ENCODE measurements around the gene TJAP1.
A peak's percentile ranks its signal among the peaks of the same experiment; 100 is the strongest.
"Not testable (repeated sequence)": the region's sequence is repeated elsewhere in the genome, so short reads cannot be mapped to it uniquely, and the experiment has no call there.

The TJAP1 gene

DNA sequence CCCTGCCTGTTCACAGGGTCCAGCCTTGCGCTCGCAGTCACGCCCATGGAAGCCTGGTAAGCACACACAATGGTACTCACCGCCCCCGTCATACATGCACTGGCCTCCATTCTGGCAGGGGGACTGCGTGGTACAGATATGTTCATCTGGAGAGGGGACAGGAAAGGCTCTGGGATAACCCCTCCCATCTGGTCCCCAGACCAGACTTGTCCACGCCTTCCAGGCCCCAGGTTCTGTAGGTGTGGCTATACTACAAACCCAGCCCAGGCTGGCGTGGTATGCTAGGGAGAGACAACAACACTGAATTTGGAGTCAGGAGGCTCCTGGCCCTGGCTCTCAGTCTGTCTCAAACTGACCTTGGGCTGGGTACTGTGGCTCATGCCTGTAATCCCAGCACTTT is 25.4 kb upstream of the TJAP1 start:
- Histone ChIP-seq H3K4me3 (ENCODE audit: low read depth in 1 of 2, low read length in 2 of 2) (no peak overlapping the region), H3K27me3 (ENCODE audit: control insufficient read depth in 1 of 2, insufficient read depth in 2 of 2, low read length in 2 of 2) (peaks cover 7 to 14% of the 10 kb centered on the region in 2 donors), H3K27ac (ENCODE audit: low read depth, low read length) (no peak overlapping the region), H3K4me1 (ENCODE audit: control insufficient read depth in 1 of 2, insufficient read depth in 2 of 2, low read length in 2 of 2) (peaks cover 4 to 6% of the 10 kb centered on the region in 2 donors), H3K9ac (ENCODE audit: low read depth in 1 of 2, low read length in 2 of 2) (no peak overlapping the region), H3K36me3 (ENCODE audit: control insufficient read depth in 1 of 2, insufficient read depth in 2 of 2, low read length in 2 of 2) (peaks cover 24 to 57% of the 10 kb centered on the region in 2 donors), H3K9me3 (ENCODE audit: control insufficient read depth in 1 of 2, low read length in 2 of 2) (no peaks in the 10 kb centered on the region)

DNA sequence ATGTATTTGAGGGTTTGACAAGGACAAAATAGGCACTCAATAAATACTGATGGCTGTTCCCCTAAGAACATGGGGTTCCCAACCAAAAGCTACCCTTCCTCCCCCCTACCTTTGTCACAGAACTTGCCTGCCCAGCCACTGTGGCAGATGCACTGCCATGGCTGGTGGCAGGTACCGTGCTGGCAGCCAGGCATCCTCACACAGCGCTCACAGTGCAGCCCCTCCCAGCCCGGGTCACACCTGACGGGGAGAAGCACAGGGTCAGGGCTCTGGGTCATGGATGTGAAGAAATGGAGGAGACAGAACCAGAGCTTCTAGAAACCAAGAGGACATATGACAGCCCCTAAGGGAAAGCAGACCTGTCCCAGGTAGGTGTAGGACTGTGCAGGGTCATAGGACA is 24.5 kb upstream of the TJAP1 start:
- Histone ChIP-seq H3K4me3 (ENCODE audit: low read depth in 1 of 2, low read length in 2 of 2) (no peak overlapping the region), H3K27ac (ENCODE audit: low read depth, low read length) (no peak overlapping the region), H3K36me3 (ENCODE audit: control insufficient read depth in 1 of 2, insufficient read depth in 2 of 2, low read length in 2 of 2) (peaks cover 20 to 47% of the 10 kb centered on the region in 2 donors), H3K9me3 (ENCODE audit: control insufficient read depth in 1 of 2, low read length in 2 of 2) (no peaks in the 10 kb centered on the region), H3K4me1 (ENCODE audit: control insufficient read depth in 1 of 2, insufficient read depth in 2 of 2, low read length in 2 of 2) (peaks cover 4 to 6% of the 10 kb centered on the region in 2 donors), H3K27me3 (ENCODE audit: control insufficient read depth in 1 of 2, insufficient read depth in 2 of 2, low read length in 2 of 2) (peaks cover 7 to 14% of the 10 kb centered on the region in 2 donors), H3K9ac (ENCODE audit: low read depth in 1 of 2, low read length in 2 of 2) (no peak overlapping the region)

GRCh38 chr6:43453831-43454230 is 23.5 kb upstream of the TJAP1 start:
- Histone ChIP-seq H3K27ac (ENCODE audit: low read depth, low read length) (no peak overlapping the region), H3K36me3 (ENCODE audit: control insufficient read depth in 1 of 2, insufficient read depth in 2 of 2, low read length in 2 of 2) (peaks cover 15 to 38% of the 10 kb centered on the region in 2 donors), H3K27me3 (ENCODE audit: control insufficient read depth in 1 of 2, insufficient read depth in 2 of 2, low read length in 2 of 2) (peaks cover 7 to 14% of the 10 kb centered on the region in 2 donors), H3K9ac (ENCODE audit: low read depth in 1 of 2, low read length in 2 of 2) (no peak overlapping the region), H3K4me3 (ENCODE audit: low read depth in 1 of 2, low read length in 2 of 2) (no peak overlapping the region), H3K4me1 (ENCODE audit: control insufficient read depth in 1 of 2, insufficient read depth in 2 of 2, low read length in 2 of 2) (peaks cover 4 to 6% of the 10 kb centered on the region in 2 donors), H3K9me3 (ENCODE audit: control insufficient read depth in 1 of 2, low read length in 2 of 2) (no peaks in the 10 kb centered on the region)

GRCh38 chr6:43454290-43454695 is 23.1 kb upstream of the TJAP1 start:
- H3K27ac ChIP-seq (ENCODE audit: low read depth, low read length) = no peak overlapping the region
- H3K27me3 ChIP-seq (ENCODE audit: control insufficient read depth in 1 of 2, insufficient read depth in 2 of 2, low read length in 2 of 2) = peaks cover 7 to 14% of the 10 kb centered on the region in 2 donors
- no peaks in the 10 kb centered on the region for H3K9me3 ChIP-seq (ENCODE audit: control insufficient read depth in 1 of 2, low read length in 2 of 2)
- peaks cover 15 to 33% of the 10 kb centered on the region in 2 donors for H3K36me3 ChIP-seq (ENCODE audit: control insufficient read depth in 1 of 2, insufficient read depth in 2 of 2, low read length in 2 of 2)
- H3K9ac ChIP-seq (ENCODE audit: low read depth in 1 of 2, low read length in 2 of 2) = no peak overlapping the region
- peaks cover 4 to 6% of the 10 kb centered on the region in 2 donors for H3K4me1 ChIP-seq (ENCODE audit: control insufficient read depth in 1 of 2, insufficient read depth in 2 of 2, low read length in 2 of 2)
- peak overlapping the region; percentile 62 to 69 for H3K4me3 ChIP-seq (ENCODE audit: low read depth in 1 of 2, low read length in 2 of 2)

DNA sequence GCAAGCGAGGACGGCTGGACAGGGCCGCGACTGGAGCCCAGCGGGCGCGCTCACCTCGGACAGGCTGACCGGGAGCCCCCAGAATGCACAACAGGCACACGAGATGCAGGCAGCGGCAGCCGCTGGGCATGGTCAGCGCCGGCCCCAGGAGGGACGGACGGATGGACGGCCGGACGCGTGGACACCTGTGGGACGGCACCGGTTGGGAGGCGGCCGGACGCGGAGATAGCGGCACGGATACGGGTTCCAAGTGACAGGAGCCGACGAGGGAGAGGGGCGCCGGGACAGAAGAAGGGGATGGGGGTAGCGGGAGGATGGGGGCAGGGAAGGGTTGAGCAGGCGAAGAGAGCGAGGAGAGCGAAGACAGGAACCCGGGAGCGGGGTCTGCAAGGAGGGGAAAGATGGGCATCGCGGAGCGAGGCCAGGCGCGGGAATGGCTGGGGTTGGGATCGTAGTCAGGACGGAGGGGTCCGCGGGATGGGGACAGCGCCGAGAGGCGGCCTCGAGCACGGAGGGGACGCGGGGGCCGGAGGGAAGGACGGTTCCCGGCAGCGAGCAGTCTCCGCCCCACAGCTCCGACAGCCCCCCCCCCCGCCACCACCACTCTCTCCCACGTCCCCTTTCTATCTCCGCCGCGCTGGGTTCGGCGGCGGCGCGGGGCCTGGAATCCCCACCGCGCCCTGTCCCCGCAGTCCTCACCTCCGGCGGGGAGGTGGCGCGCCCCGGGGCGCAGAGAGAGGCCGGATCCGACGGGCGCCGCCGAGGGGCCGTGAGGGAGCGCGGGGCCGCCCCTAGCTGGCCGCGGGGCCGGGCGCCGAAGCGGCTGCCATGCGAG is 22.5 kb upstream of the TJAP1 start:
- Histone ChIP-seq H3K27me3 (ENCODE audit: control insufficient read depth in 1 of 2, insufficient read depth in 2 of 2, low read length in 2 of 2) (peaks cover 7 to 14% of the 10 kb centered on the region in 2 donors), H3K27ac (ENCODE audit: low read depth, low read length) (no peak overlapping the region), H3K4me3 (ENCODE audit: low read depth in 1 of 2, low read length in 2 of 2) (peak overlapping the region; percentile 62 to 69), H3K36me3 (ENCODE audit: control insufficient read depth in 1 of 2, insufficient read depth in 2 of 2, low read length in 2 of 2) (peaks cover 14 to 27% of the 10 kb centered on the region in 2 donors), H3K9ac (ENCODE audit: low read depth in 1 of 2, low read length in 2 of 2) (no peak overlapping the region), H3K4me1 (ENCODE audit: control insufficient read depth in 1 of 2, insufficient read depth in 2 of 2, low read length in 2 of 2) (peaks cover 4 to 6% of the 10 kb centered on the region in 2 donors), H3K9me3 (ENCODE audit: control insufficient read depth in 1 of 2, low read length in 2 of 2) (no peaks in the 10 kb centered on the region)

GRCh38 chr6:43455531-43456428 is 21.6 kb upstream of the TJAP1 start, which contains the start of gene DLK2:
TSS of gene DLK2 (minus strand) at chr6:43455548. CDS start at chr6:43454825, 723 bp downstream.
- no peaks in the 10 kb centered on the region for H3K9me3 ChIP-seq (ENCODE audit: control insufficient read depth in 1 of 2, low read length in 2 of 2)
- H3K27me3 ChIP-seq (ENCODE audit: control insufficient read depth in 1 of 2, insufficient read depth in 2 of 2, low read length in 2 of 2) = peaks cover 7 to 14% of the 10 kb centered on the region in 2 donors
- H3K27ac ChIP-seq (ENCODE audit: low read depth, low read length) = no peak within 1 kb of the TSS
- H3K4me3 ChIP-seq (ENCODE audit: low read depth in 1 of 2, low read length in 2 of 2) = peak within 1 kb of the TSS; percentile 62 to 69
- H3K36me3 ChIP-seq (ENCODE audit: control insufficient read depth in 1 of 2, insufficient read depth in 2 of 2, low read length in 2 of 2) = peaks cover 11 to 18% of the 10 kb centered on the region in 2 donors
- no peak within 1 kb of the TSS for H3K9ac ChIP-seq (ENCODE audit: low read depth in 1 of 2, low read length in 2 of 2)
- H3K4me1 ChIP-seq (ENCODE audit: control insufficient read depth in 1 of 2, insufficient read depth in 2 of 2, low read length in 2 of 2) = peaks cover 4 to 6% of the 10 kb centered on the region in 2 donors

DNA sequence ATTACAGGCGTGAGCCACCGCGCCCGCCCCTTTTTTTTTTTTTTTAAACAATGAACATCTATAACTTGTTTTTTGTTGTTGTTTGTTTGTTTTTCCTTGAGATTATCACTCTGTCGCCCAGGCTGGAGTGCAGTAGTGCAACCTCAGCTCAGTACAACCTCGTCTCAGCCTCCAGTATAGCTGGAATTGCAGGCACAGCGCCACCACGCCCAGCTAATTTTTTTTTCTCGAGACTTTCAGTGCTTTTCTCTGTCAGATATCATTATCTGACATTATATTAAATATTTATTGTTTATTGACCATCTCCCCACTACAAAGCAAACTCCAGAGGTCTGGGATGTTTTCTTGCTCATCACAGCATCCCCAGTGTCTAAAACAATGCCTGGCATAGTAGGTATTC is 19.7 kb upstream of the TJAP1 start:
- H3K4me1 ChIP-seq (ENCODE audit: control insufficient read depth in 1 of 2, insufficient read depth in 2 of 2, low read length in 2 of 2) = peaks cover 4 to 6% of the 10 kb centered on the region in 2 donors
- no peak overlapping the region for H3K9ac ChIP-seq (ENCODE audit: low read depth in 1 of 2, low read length in 2 of 2)
- no peaks in the 10 kb centered on the region for H3K9me3 ChIP-seq (ENCODE audit: control insufficient read depth in 1 of 2, low read length in 2 of 2)
- H3K27me3 ChIP-seq (ENCODE audit: control insufficient read depth in 1 of 2, insufficient read depth in 2 of 2, low read length in 2 of 2) = peaks cover 15 to 20% of the 10 kb centered on the region in 2 donors
- H3K36me3 ChIP-seq (ENCODE audit: control insufficient read depth in 1 of 2, insufficient read depth in 2 of 2, low read length in 2 of 2) = peaks cover 0 to 5% of the 10 kb centered on the region in 2 donors
- no peak overlapping the region for H3K4me3 ChIP-seq (ENCODE audit: low read depth in 1 of 2, low read length in 2 of 2)
- no peak overlapping the region for H3K27ac ChIP-seq (ENCODE audit: low read depth, low read length)

- H3K36me3 ChIP-seq (ENCODE audit: control insufficient read depth in 1 of 2, insufficient read depth in 2 of 2, low read length in 2 of 2); H3K4me3 ChIP-seq (ENCODE audit: low read depth in 1 of 2, low read length in 2 of 2); H3K4me1 ChIP-seq (ENCODE audit: control insufficient read depth in 1 of 2, insufficient read depth in 2 of 2, low read length in 2 of 2); H3K27ac ChIP-seq (ENCODE audit: low read depth, low read length); H3K9me3 ChIP-seq (ENCODE audit: control insufficient read depth in 1 of 2, low read length in 2 of 2); H3K9ac ChIP-seq (ENCODE audit: low read depth in 1 of 2, low read length in 2 of 2): not testable (repeated sequence)
- H3K27me3 ChIP-seq (ENCODE audit: control insufficient read depth in 1 of 2, insufficient read depth in 2 of 2, low read length in 2 of 2) = peaks cover 17 to 20% of the 10 kb centered on the region in 2 donors
These were observed 19.2 kb upstream of the TJAP1 start for GRCh38 chr6:43458154-43458553.

- no peak overlapping the region for H3K4me3 ChIP-seq (ENCODE audit: low read depth in 1 of 2, low read length in 2 of 2)
- no peaks in the 10 kb centered on the region for H3K9me3 ChIP-seq (ENCODE audit: control insufficient read depth in 1 of 2, low read length in 2 of 2)
- H3K36me3 ChIP-seq (ENCODE audit: control insufficient read depth in 1 of 2, insufficient read depth in 2 of 2, low read length in 2 of 2) = no peaks in the 10 kb centered on the region
- peaks cover under 1 to 6% of the 10 kb centered on the region in 2 donors for H3K4me1 ChIP-seq (ENCODE audit: control insufficient read depth in 1 of 2, insufficient read depth in 2 of 2, low read length in 2 of 2)
- no peak overlapping the region for H3K9ac ChIP-seq (ENCODE audit: low read depth in 1 of 2, low read length in 2 of 2)
- peaks cover 20 to 21% of the 10 kb centered on the region in 2 donors for H3K27me3 ChIP-seq (ENCODE audit: control insufficient read depth in 1 of 2, insufficient read depth in 2 of 2, low read length in 2 of 2)
- no peak overlapping the region for H3K27ac ChIP-seq (ENCODE audit: low read depth, low read length)
These were observed 17.8 kb upstream of the TJAP1 start for GRCh38 chr6:43459535-43459934.

DNA sequence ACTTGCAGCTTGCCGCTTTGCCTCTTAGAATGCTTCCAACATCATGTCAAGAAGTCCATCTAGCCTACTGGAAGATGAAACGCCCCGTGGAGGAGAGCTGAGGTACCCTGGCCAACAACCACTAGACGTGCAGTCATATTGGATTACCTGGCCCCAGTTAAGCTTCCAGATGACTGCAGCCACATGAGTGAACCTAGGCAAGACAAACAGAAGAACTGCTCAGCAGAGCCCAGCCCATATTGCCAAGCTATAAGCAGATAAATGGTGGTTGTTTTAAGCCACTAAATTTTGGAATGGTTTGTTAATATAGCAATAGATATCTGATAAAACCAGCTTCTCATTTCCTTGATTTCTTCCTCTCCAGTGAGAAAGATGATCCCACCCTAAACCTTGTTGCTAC is 17.3 kb upstream of the TJAP1 start:
- H3K9me3 ChIP-seq (ENCODE audit: control insufficient read depth in 1 of 2, low read length in 2 of 2) = no peaks in the 10 kb centered on the region
- peaks cover 0 to 6% of the 10 kb centered on the region in 2 donors for H3K4me1 ChIP-seq (ENCODE audit: control insufficient read depth in 1 of 2, insufficient read depth in 2 of 2, low read length in 2 of 2)
- H3K27ac ChIP-seq (ENCODE audit: low read depth, low read length) = no peak overlapping the region
- peaks cover 20 to 21% of the 10 kb centered on the region in 2 donors for H3K27me3 ChIP-seq (ENCODE audit: control insufficient read depth in 1 of 2, insufficient read depth in 2 of 2, low read length in 2 of 2)
- no peaks in the 10 kb centered on the region for H3K36me3 ChIP-seq (ENCODE audit: control insufficient read depth in 1 of 2, insufficient read depth in 2 of 2, low read length in 2 of 2)
- no peak overlapping the region for H3K4me3 ChIP-seq (ENCODE audit: low read depth in 1 of 2, low read length in 2 of 2)
- no peak overlapping the region for H3K9ac ChIP-seq (ENCODE audit: low read depth in 1 of 2, low read length in 2 of 2)
